IMR-90 (cell line): ENCODE results near the gene PRMT2.

ENCODE experiments used
- CEBPB ChIP-seq: IDR thresholded peaks from 2 replicates; pipeline ENCODE4 v1.6.1; 2012; ENCODE audit warnings: low read depth, low read length, improper control_type of control experiment
- CHD1 ChIP-seq: IDR thresholded peaks from 2 replicates; pipeline ENCODE4 v1.6.1; 2012; ENCODE audit warnings: low read depth, low read length, improper control_type of control experiment
- MAZ ChIP-seq: IDR thresholded peaks from 2 replicates; pipeline ENCODE4 v1.6.1; 2012; ENCODE audit warnings: low read depth, mild to moderate bottlenecking, low read length, improper control_type of control experiment, moderate library complexity, borderline replicate concordance
- POLR2A ChIP-seq: IDR thresholded peaks from 2 replicates; pipeline ENCODE4 v1.6.1; 2012; ENCODE audit warnings: mild to moderate bottlenecking, low read depth, low read length
- RAD21 ChIP-seq: IDR thresholded peaks from 2 replicates; pipeline ENCODE4 v1.6.1; 2012; ENCODE audit warnings: low read length, improper control_type of control experiment
- SMC3 ChIP-seq: fragments of 150-350 bp; IDR thresholded peaks from 2 replicates; pipeline ENCODE4 v1.6.1; 2016; ENCODE audit warnings: low read depth, mild to moderate bottlenecking, antibody characterized with exemption, low read length, moderate library complexity
- TF ChIP-seq, protein P1 (sequence below): conservative IDR thresholded peaks from 2 replicates; pipeline ENCODE4 v1.5.1; 2012; ENCODE audit warnings: mild to moderate bottlenecking, low read depth, low read length, improper control_type of control experiment

DNA sequence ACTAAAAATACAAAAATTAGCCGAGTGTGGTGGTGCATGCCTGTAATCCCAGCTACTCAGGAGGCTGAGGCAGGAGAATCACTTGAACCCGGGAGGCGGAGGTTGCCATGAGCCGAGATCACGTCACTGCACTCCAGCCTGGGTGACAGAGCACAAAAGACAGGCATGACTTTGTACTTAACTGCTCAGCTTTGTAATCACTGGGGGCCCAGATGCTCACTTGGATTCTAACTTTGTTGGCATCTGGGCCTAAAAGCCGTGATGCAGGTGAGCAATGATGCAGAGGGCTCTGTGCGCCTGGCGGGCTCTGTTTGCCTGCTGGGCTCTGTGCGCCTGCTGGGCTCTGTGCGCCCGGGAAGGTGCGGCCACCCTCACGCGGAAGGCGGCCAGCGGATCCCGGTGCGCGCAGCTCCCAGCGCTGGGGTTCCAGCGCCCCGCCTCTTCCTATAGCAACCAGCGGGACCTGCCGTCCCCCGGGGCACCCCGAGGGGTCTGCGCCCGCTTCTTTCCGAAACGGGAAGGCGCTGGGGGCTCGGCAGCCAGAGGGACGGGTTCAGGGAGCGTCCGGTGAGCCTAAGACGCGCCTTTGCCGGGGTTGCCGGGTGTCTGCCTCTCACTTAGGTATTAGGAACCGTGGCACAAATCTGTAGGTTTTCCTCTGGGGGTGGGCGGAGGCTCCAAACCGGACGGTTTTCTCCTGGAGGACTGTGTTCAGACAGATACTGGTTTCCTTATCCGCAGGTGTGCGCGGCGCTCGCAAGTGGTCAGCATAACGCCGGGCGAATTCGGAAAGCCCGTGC lies 31.7 kb downstream of the PRMT2 start:
- TF ChIP-seq POLR2A (no peak), CEBPB (no peak), SMC3 (no peak), MAZ (no peak), CHD1 (no peak), RAD21 (no peak)
- TF ChIP-seq, protein P1, sequence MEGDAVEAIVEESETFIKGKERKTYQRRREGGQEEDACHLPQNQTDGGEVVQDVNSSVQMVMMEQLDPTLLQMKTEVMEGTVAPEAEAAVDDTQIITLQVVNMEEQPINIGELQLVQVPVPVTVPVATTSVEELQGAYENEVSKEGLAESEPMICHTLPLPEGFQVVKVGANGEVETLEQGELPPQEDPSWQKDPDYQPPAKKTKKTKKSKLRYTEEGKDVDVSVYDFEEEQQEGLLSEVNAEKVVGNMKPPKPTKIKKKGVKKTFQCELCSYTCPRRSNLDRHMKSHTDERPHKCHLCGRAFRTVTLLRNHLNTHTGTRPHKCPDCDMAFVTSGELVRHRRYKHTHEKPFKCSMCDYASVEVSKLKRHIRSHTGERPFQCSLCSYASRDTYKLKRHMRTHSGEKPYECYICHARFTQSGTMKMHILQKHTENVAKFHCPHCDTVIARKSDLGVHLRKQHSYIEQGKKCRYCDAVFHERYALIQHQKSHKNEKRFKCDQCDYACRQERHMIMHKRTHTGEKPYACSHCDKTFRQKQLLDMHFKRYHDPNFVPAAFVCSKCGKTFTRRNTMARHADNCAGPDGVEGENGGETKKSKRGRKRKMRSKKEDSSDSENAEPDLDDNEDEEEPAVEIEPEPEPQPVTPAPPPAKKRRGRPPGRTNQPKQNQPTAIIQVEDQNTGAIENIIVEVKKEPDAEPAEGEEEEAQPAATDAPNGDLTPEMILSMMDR: no peak
